ENCODE measurements around the gene STX8. TPM values are rescaled to one million over a fixed set of nuclear protein-coding genes. Genes with fewer than 3 reads are reported as not detected.

STX8 gene
- polyA plus RNA-seq, 1 experiment, result 44.7 TPM

GRCh38 chr17:9254841-9255240 lies 320.8 kb downstream of the STX8 start:
- no peaks in the 10 kb centered on the region for H3K36me3 ChIP-seq (ENCODE audit: control insufficient read depth, insufficient read depth, low read length)
- no peaks in the 10 kb centered on the region for H3K27me3 ChIP-seq (ENCODE audit: control insufficient read depth, insufficient read depth, low read length)
- POLR2A ChIA-PET, result no interaction called here
- no peak for DNase-seq (ENCODE audit: low read depth)
- TF ChIP-seq, protein P1, sequence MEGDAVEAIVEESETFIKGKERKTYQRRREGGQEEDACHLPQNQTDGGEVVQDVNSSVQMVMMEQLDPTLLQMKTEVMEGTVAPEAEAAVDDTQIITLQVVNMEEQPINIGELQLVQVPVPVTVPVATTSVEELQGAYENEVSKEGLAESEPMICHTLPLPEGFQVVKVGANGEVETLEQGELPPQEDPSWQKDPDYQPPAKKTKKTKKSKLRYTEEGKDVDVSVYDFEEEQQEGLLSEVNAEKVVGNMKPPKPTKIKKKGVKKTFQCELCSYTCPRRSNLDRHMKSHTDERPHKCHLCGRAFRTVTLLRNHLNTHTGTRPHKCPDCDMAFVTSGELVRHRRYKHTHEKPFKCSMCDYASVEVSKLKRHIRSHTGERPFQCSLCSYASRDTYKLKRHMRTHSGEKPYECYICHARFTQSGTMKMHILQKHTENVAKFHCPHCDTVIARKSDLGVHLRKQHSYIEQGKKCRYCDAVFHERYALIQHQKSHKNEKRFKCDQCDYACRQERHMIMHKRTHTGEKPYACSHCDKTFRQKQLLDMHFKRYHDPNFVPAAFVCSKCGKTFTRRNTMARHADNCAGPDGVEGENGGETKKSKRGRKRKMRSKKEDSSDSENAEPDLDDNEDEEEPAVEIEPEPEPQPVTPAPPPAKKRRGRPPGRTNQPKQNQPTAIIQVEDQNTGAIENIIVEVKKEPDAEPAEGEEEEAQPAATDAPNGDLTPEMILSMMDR (IDR thresholded peaks at IDR 0.05; ENCODE audit: insufficient read depth, low read depth, low read length), result no peak
- no peak overlapping the region for H3K4me3 ChIP-seq (ENCODE audit: low read depth, low read length)
- CTCF ChIA-PET, result interaction anchor here (1.1 kb wide), 1 partner anchor 267 kb away, joined by 3 read pairs; no protein-coding TSS in a partner anchor

DNA sequence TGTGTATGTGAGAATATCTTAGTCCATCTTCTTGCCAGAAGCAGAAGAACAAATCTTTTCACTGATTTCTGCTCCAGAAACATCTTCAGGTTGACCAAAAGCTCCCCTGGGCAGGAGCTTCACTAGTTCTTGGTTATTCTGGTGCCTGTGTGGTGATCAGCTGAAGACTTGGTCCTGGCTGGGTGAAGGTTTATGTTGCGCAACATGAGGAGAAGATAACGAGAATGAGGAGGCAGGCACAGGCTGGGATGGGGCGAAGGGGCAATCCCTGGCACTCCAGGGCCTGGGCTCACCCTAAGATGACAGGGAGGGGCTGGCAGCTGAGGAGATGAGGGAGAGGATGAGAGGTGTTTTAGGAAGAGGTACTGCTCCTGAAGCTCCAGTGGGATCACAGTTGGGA lies 322.3 kb downstream of the STX8 start:
- TF ChIP-seq, protein P1 (IDR thresholded peaks at IDR 0.05; ENCODE audit: insufficient read depth, low read depth, low read length), result no peak
- ChIA-PET CTCF (interaction anchor here (0.8 kb wide), 1 partner anchor 550 kb away, joined by 3 read pairs; no protein-coding TSS in a partner anchor), POLR2A (no interaction called here)
- no peak overlapping the region for H3K4me3 ChIP-seq (ENCODE audit: low read depth, low read length)
- DNase-seq (ENCODE audit: low read depth), result no peak
- no peaks in the 10 kb centered on the region for H3K36me3 ChIP-seq (ENCODE audit: control insufficient read depth, insufficient read depth, low read length)
- H3K27me3 ChIP-seq (ENCODE audit: control insufficient read depth, insufficient read depth, low read length), result no peaks in the 10 kb centered on the region

- CTCF ChIA-PET, result interaction anchor here (1.2 kb wide), 1 partner anchor 233 kb away, joined by 3 read pairs; no protein-coding TSS in a partner anchor
Measured at GRCh38 chr17:9251273-9251672, 324.3 kb downstream of the STX8 start.

DNA sequence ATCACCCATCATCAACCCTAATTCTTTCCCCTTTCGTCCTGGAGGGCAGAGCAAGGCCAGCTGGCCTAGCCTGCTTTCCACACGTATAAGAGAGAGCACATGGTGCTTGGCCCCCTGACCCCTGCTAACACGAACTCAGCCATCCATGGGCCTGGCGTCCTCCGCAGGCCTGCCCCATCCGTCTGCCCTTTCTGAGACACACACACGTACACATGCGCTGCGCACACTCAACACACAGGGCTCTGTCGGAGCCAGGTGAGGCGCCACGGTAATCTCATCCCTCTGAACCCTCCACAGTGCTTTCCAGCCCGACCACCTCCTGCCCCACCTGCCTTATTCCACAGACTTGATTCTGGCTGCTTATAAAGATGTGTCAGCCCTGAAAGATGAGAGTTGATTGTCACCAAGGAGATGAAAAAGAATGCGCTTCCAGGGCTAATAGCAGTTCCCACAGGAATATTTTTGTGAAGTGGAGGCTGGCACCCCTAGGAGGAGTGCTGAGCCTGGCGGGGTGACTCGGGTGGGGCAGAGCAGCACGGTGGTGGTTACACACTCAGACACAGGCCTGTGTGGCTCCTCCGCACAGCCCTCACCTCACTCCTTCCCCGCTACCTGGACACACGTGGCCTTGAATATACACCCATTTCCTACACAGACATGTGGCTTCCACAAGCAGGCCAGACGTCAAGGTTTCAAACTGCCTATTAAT lies 326.2 kb downstream of the STX8 start:
- CTCF ChIA-PET, result interaction anchor here (0.6 kb wide), 1 partner anchor 234 kb away, joined by 3 read pairs; no protein-coding TSS in a partner anchor
- H3K4me3 ChIP-seq (ENCODE audit: low read depth, low read length), result no peak overlapping the region
- H3K27me3 ChIP-seq (ENCODE audit: control insufficient read depth, insufficient read depth, low read length), result no peaks in the 10 kb centered on the region
- POLR2A ChIA-PET, result no interaction called here
- DNase-seq (ENCODE audit: low read depth), result no peak
- H3K36me3 ChIP-seq (ENCODE audit: control insufficient read depth, insufficient read depth, low read length), result no peaks in the 10 kb centered on the region
- TF ChIP-seq, protein P1 (IDR thresholded peaks at IDR 0.05; ENCODE audit: insufficient read depth, low read depth, low read length), result no peak

More at GRCh38 chr17:9251273-9251672, 324.3 kb downstream of the STX8 start:
- POLR2A ChIA-PET, result no interaction called here
- Histone ChIP-seq H3K4me3 (ENCODE audit: low read depth, low read length) (no peak overlapping the region), H3K36me3 (ENCODE audit: control insufficient read depth, insufficient read depth, low read length) (no peaks in the 10 kb centered on the region), H3K27me3 (ENCODE audit: control insufficient read depth, insufficient read depth, low read length) (no peaks in the 10 kb centered on the region)
- TF ChIP-seq, protein P1 (IDR thresholded peaks at IDR 0.05; ENCODE audit: insufficient read depth, low read depth, low read length), result no peak
- no peak for DNase-seq (ENCODE audit: low read depth)

- no peaks in the 10 kb centered on the region for H3K27me3 ChIP-seq (ENCODE audit: control insufficient read depth, insufficient read depth, low read length)
- H3K4me3 ChIP-seq (ENCODE audit: low read depth, low read length), result no peak overlapping the region
- POLR2A ChIA-PET, result no interaction called here
- TF ChIP-seq, protein P1 (IDR thresholded peaks at IDR 0.05; ENCODE audit: insufficient read depth, low read depth, low read length), result no peak
- CTCF ChIA-PET, result no interaction called here
- DNase-seq (ENCODE audit: low read depth), result no peak
- H3K36me3 ChIP-seq (ENCODE audit: control insufficient read depth, insufficient read depth, low read length), result no peaks in the 10 kb centered on the region
Measured at GRCh38 chr17:9247401-9247938, 328.1 kb downstream of the STX8 start.
